Measurements from ENCODE around the gene GP1BA.
A peak's percentile ranks its signal among the peaks of the same experiment; 100 is the strongest.

GP1BA gene

GRCh38 chr17:4948931-4949320 is 16.8 kb downstream of the GP1BA start:
- FAIRE-seq, result peak; percentile 92
- peak; percentile 74 for DNase-seq (ENCODE audit: insufficient read length, low spot score)

GRCh38 chr17:4949321-4950074 is 17.4 kb downstream of the GP1BA start:
- FAIRE-seq, result peak; percentile 4
- DNase-seq (ENCODE audit: insufficient read length, low spot score), result peak; percentile 82

- FAIRE-seq (peak; percentile 68), DNase-seq (ENCODE audit: insufficient read length, low spot score) (no peak)
Measured at GRCh38 chr17:4950075-4950745, 18.1 kb downstream of the GP1BA start.

- DNase-seq (ENCODE audit: insufficient read length, low spot score) (no peak), FAIRE-seq (no peak)
Measured at GRCh38 chr17:4950746-4951204, 18.7 kb downstream of the GP1BA start, which contains the start of gene ENO3. Gene ENO3, plus strand, starts transcription at chr17:4951119. Its CDS starts 711 bp downstream, at chr17:4951830.

GRCh38 chr17:4951486-4951885 is 19.4 kb downstream of the GP1BA start:
- DNase-seq (ENCODE audit: insufficient read length, low spot score) (no peak), FAIRE-seq (no peak)

GRCh38 chr17:4953451-4953961 is 21.4 kb downstream of the GP1BA start:
- no peak for FAIRE-seq

GRCh38 chr17:4955091-4955490 is 23.0 kb downstream of the GP1BA start:
- FAIRE-seq (no peak), DNase-seq (ENCODE audit: insufficient read length, low spot score) (no peak)

More at GRCh38 chr17:4953451-4953961, 21.4 kb downstream of the GP1BA start:
- DNase-seq (ENCODE audit: insufficient read length, low spot score), result no peak

- DNase-seq (ENCODE audit: insufficient read length, low spot score) (no peak), FAIRE-seq (no peak)
Measured at GRCh38 chr17:4956493-4957061, 24.5 kb downstream of the GP1BA start.

- DNase-seq (ENCODE audit: insufficient read length, low spot score) (no peak), FAIRE-seq (no peak)
Measured at GRCh38 chr17:4958102-4958501, 26.0 kb downstream of the GP1BA start.

GRCh38 chr17:4959261-4959965 is 27.3 kb downstream of the GP1BA start:
- DNase-seq (ENCODE audit: insufficient read length, low spot score), result no peak
- FAIRE-seq, result no peak

- DNase-seq (ENCODE audit: insufficient read length, low spot score) (no peak), FAIRE-seq (no peak)
Measured at GRCh38 chr17:4960279-4960922, 28.3 kb downstream of the GP1BA start.

- DNase-seq (ENCODE audit: insufficient read length, low spot score), result no peak
- FAIRE-seq, result no peak
Measured at GRCh38 chr17:4965311-4965986, 33.4 kb downstream of the GP1BA start.

- DNase-seq (ENCODE audit: insufficient read length, low spot score), result peak; percentile 93
- peak; percentile 99 for FAIRE-seq
Measured at GRCh38 chr17:4966844-4967538, 34.9 kb downstream of the GP1BA start.

- FAIRE-seq, result no peak
Measured at GRCh38 chr17:4967539-4968485, 35.7 kb downstream of the GP1BA start, which contains the start of gene SPAG7. Gene SPAG7, minus strand, starts transcription at chr17:4967817. Its CDS starts 13 bp downstream, at chr17:4967804.

GRCh38 chr17:4968486-4969046 is 36.5 kb downstream of the GP1BA start:
- DNase-seq (ENCODE audit: insufficient read length, low spot score) (no peak), FAIRE-seq (no peak)

More at GRCh38 chr17:4967539-4968485, 35.7 kb downstream of the GP1BA start, which contains the start of gene SPAG7:
- DNase-seq (ENCODE audit: insufficient read length, low spot score), result peak; percentile 90

GRCh38 chr17:4969047-4969550 is 37.0 kb downstream of the GP1BA start:
- no peak for DNase-seq (ENCODE audit: insufficient read length, low spot score)

GRCh38 chr17:4969551-4970173 is 37.6 kb downstream of the GP1BA start:
- no peak for FAIRE-seq
- DNase-seq (ENCODE audit: insufficient read length, low spot score), result no peak

More at GRCh38 chr17:4969047-4969550, 37.0 kb downstream of the GP1BA start:
- no peak for FAIRE-seq

Measured in GM19239 (cell line).